SU-DHL-6 (cell line): ENCODE data around the gene PPP2R2C.

Source experiments
- H2AFZ ChIP-seq: fragments of 200-600 bp; sonication (generic); 2 replicates; pipeline ENCODE4 v1.6.1; 2014; ENCODE audit warnings: low read depth, mild to moderate bottlenecking, moderate library complexity, mixed read lengths, antibody characterized with exemption, low read length; ENCODE audit not compliant: severe bottlenecking
- H3F3A ChIP-seq: fragments of 200-600 bp; shearing (Covaris generic); 2 replicates; pipeline ENCODE4 v1.6.0; 2016; ENCODE audit warnings: antibody characterized with exemption, mild to moderate bottlenecking; ENCODE audit not compliant: insufficient read depth
- H3K27ac ChIP-seq: fragments of 200-600 bp; sonication (generic); 2 replicates; pipeline ENCODE4 v1.5.1; 2016; ENCODE audit warnings: low read depth, mild to moderate bottlenecking, low read length, moderate library complexity, mixed read lengths
- H3K27me3 ChIP-seq: fragments of 200-600 bp; sonication (generic), shearing (Covaris generic); 2 replicates; pipeline ENCODE4 v1.6.0; 2014; ENCODE audit warnings: mild to moderate bottlenecking, low read length
- H3K36me3 ChIP-seq: fragments of 200-600 bp; sonication (generic); 2 replicates; pipeline ENCODE4 v1.6.1; 2014; ENCODE audit warnings: mild to moderate bottlenecking, low read length, mixed read lengths
- H3K4me2 ChIP-seq: fragments of 300-600, 200-600 bp; shearing (Covaris generic), sonication (generic); 2 replicates; pipeline ENCODE4 v1.6.0; 2014; ENCODE audit warnings: low read length, low read depth, mild to moderate bottlenecking; ENCODE audit not compliant: poor library complexity, severe bottlenecking
- H3K4me3 ChIP-seq: fragments of 200-600 bp; sonication (generic); 2 replicates; pipeline ENCODE4 v1.5.1; 2014; ENCODE audit warnings: antibody characterized with exemption, low read length, mild to moderate bottlenecking, mixed read lengths; ENCODE audit not compliant: insufficient read depth, poor library complexity, severe bottlenecking
- H3K79me2 ChIP-seq: fragments of 200-600 bp; sonication (generic); 2 replicates; pipeline ENCODE4 v1.6.1; 2014; ENCODE audit warnings: mild to moderate bottlenecking, low read length, moderate library complexity; ENCODE audit not compliant: insufficient read depth
- H3K9ac ChIP-seq: fragments of 200-600 bp; sonication (generic); 2 replicates; pipeline ENCODE4 v1.7.0; 2014; ENCODE audit warnings: mild to moderate bottlenecking, low read length
- H3K9me2 ChIP-seq: fragments of 200-600 bp; sonication (generic); replicated peaks from 2 replicates; pipeline ENCODE4 v1.6.1; 2014; ENCODE audit warnings: low read length; ENCODE audit not compliant: insufficient read depth
- H3K9me3 ChIP-seq: fragments of 200-600 bp; sonication (generic); 2 replicates; pipeline ENCODE4 v1.6.1; 2014; ENCODE audit warnings: low read length, mixed read lengths; ENCODE audit not compliant: insufficient read depth
- H4K20me1 ChIP-seq: fragments of 200-600 bp; sonication (generic); 2 replicates; pipeline ENCODE4 v1.6.1; 2014; ENCODE audit warnings: low read depth, mild to moderate bottlenecking, antibody characterized with exemption, low read length, moderate library complexity, mixed read lengths
- EZH2phosphoT487 ChIP-seq: fragments of 200-600 bp; sonication (generic), shearing (Covaris generic); conservative IDR thresholded peaks from 2 replicates; pipeline ENCODE4 v1.6.1; 2018; ENCODE audit warnings: mild to moderate bottlenecking, antibody characterized with exemption, low read length, moderate library complexity, mixed read lengths
- TF ChIP-seq, protein P1 (sequence below): fragments of 200-600 bp; sonication (generic); IDR thresholded peaks from one replicate; pipeline ENCODE4 v1.5.1; 2017; ENCODE audit warnings: antibody characterized with exemption, mild to moderate bottlenecking, low read length, moderate library complexity; ENCODE audit not compliant: insufficient read depth, poor library complexity, severe bottlenecking

Gene PPP2R2C

GRCh38 chr4:6288871-6289270, 183.5 kb downstream of the PPP2R2C start:
- Histone ChIP-seq H3K9me3 (no peaks in the 10 kb centered on the region), H3F3A (no peaks in the 10 kb centered on the region), H4K20me1 (no peaks in the 10 kb centered on the region), H3K27me3 (no peaks in the 10 kb centered on the region), H3K9me2 (no peaks in the 10 kb centered on the region), H3K79me2 (no peaks in the 10 kb centered on the region), H3K4me2 (no peak overlapping the region), H3K9ac (no peak overlapping the region), H3K27ac (no peak overlapping the region), H3K4me3 (no peak overlapping the region), H3K36me3 (no peaks in the 10 kb centered on the region), H2AFZ (no peak overlapping the region)
- TF ChIP-seq, protein P1, sequence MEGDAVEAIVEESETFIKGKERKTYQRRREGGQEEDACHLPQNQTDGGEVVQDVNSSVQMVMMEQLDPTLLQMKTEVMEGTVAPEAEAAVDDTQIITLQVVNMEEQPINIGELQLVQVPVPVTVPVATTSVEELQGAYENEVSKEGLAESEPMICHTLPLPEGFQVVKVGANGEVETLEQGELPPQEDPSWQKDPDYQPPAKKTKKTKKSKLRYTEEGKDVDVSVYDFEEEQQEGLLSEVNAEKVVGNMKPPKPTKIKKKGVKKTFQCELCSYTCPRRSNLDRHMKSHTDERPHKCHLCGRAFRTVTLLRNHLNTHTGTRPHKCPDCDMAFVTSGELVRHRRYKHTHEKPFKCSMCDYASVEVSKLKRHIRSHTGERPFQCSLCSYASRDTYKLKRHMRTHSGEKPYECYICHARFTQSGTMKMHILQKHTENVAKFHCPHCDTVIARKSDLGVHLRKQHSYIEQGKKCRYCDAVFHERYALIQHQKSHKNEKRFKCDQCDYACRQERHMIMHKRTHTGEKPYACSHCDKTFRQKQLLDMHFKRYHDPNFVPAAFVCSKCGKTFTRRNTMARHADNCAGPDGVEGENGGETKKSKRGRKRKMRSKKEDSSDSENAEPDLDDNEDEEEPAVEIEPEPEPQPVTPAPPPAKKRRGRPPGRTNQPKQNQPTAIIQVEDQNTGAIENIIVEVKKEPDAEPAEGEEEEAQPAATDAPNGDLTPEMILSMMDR: no peak
- no peak for TF ChIP-seq EZH2phosphoT487

GRCh38 chr4:6288342-6288741, 184.1 kb downstream of the PPP2R2C start:
- Histone ChIP-seq H2AFZ (no peak overlapping the region), H3K27ac (no peak overlapping the region), H3K4me3 (no peak overlapping the region), H3K9ac (no peak overlapping the region), H3K4me2 (no peak overlapping the region), H4K20me1 (no peaks in the 10 kb centered on the region), H3K9me2 (no peaks in the 10 kb centered on the region), H3K36me3 (no peaks in the 10 kb centered on the region), H3F3A (no peaks in the 10 kb centered on the region), H3K9me3 (no peaks in the 10 kb centered on the region), H3K27me3 (no peaks in the 10 kb centered on the region), H3K79me2 (no peaks in the 10 kb centered on the region)
- TF ChIP-seq, protein P1: no peak

GRCh38 chr4:6287017-6287788, 185.2 kb downstream of the PPP2R2C start:
- no peak for TF ChIP-seq EZH2phosphoT487
- TF ChIP-seq, protein P1: no peak
- Histone ChIP-seq H4K20me1 (no peaks in the 10 kb centered on the region), H3K36me3 (no peaks in the 10 kb centered on the region), H3K9ac (no peak overlapping the region), H3K9me3 (no peaks in the 10 kb centered on the region), H3K27me3 (no peaks in the 10 kb centered on the region), H3F3A (no peaks in the 10 kb centered on the region), H3K9me2 (no peaks in the 10 kb centered on the region), H2AFZ (no peak overlapping the region), H3K4me3 (no peak overlapping the region), H3K27ac (no peak overlapping the region), H3K79me2 (no peaks in the 10 kb centered on the region), H3K4me2 (no peak overlapping the region)
